ENCODE measurements around the gene RBBP4.
"Not testable (repeated sequence)": the region's sequence is repeated elsewhere in the genome, so short reads cannot be mapped to it uniquely, and the experiment has no call there.

Gene RBBP4

DNA sequence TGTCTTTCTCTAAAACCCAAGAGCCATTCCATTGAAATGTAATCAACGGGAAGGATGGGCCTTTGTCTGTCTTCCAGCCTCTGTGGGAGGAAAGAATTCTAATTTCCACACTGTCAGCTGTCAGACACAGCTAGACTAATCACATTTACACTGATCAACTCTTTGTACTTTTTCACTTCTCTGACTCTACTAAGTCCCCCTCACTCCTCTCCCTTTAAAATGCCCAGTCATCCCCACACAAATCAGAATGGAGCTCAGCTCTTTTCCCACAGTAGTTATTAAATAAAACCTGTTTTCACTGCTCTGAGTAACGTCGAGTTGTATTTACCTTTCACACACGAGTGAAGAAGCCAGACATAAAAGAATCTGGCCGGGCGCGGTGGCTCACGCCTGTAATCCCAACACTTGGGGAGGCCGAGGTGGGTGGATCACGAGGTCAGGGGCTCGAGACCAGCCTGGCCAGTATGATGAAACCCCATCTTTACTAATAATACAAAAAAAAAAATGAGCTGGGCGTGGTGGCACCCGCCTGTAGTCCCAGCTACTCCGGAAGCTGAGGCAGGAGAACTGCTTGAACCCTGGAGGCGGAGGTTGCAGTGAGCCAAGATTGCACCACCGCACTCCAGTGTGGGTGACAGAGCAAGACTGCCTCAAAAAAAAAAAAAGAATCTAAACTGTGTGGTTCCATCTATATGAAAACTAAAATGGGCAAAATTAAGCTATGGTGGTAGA lies 13.9 kb upstream of the RBBP4 start:
- in situ Hi-C loops (cut with HindIII; ENCODE audit: low sequenced_read_pairs), result no loop called here

- in situ Hi-C loops (cut with HindIII; ENCODE audit: low sequenced_read_pairs), result no loop called here
These were observed 11.4 kb upstream of the RBBP4 start for GRCh38 chr1:32639489-32640075.

- in situ Hi-C loops (cut with HindIII; ENCODE audit: low sequenced_read_pairs), result not testable (repeated sequence)
These were observed 8.6 kb upstream of the RBBP4 start for GRCh38 chr1:32642292-32642827.

GRCh38 chr1:32644426-32644825 lies 6.6 kb upstream of the RBBP4 start:
- in situ Hi-C loops (cut with HindIII; ENCODE audit: low sequenced_read_pairs), result no loop called here

DNA sequence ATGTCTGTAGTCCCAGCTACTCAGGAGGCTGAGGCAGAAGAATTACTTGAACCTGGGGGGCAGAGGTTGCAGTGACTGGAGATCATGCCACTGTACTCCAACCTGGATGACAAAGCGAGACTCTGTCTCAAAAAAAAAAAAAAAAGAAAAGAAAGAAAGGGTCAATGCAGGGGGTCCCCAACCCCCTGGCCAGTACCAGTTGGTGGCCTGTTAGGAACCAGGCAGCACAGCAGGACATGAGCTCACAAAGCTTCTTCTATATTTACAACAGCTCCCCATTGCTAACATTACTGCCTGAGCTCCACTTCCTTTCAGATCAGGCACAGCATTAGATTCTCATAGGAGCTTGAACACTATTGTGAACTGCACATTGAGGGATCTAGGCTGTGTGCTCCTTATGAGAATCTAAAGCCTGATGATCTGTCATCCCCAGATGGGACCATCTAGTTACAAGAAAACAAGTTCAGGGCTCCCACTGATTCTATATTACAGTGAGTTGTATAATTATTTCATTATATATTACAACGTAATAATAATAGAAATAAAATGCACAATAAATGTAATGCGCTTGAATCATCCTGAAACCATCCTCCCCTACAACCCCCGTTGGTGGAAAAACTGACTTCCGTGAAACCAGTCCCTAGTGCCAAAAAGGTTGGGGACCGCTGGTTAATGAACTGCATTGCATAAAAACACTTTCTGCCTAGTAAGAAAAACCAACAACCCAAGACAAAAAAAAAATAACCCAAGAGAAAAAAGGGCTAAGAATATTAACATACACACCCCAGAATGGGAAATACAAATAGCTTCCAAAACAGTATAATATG lies 3.5 kb upstream of the RBBP4 start:
- in situ Hi-C loops (cut with HindIII; ENCODE audit: low sequenced_read_pairs), result no loop called here

DNA sequence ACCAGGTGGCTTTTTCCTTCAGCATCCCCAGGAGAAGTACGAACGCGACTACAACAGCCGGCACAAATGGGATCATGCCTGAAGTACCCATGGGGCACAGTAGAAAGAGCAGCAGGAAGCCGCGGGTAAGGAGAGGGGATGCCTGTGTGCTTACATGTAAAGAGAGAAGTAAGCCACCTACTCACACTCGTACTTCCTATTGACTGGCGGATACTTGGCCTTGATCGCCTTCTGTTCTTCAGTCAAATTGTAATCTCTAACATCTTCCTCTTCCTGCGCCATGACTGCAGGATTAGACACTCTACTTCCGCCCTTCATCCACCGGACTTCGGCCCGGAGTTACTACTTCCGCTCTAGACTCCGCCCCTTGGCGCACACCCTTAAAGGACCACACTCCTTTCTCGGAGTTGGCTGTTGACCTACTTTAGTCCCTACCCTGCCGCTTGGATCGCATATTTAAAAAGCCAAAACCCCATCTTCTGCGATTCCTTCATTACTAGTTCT lies 708 bp upstream of the RBBP4 start, which contains the start of gene ZBTB8OS:
Gene ZBTB8OS, minus strand, starts transcription at position 303 of the 504 bp plus-strand sequence. Its CDS starts 21 bp downstream, at position 282.
- in situ Hi-C loops (cut with HindIII; ENCODE audit: low sequenced_read_pairs), result no loop called here

DNA sequence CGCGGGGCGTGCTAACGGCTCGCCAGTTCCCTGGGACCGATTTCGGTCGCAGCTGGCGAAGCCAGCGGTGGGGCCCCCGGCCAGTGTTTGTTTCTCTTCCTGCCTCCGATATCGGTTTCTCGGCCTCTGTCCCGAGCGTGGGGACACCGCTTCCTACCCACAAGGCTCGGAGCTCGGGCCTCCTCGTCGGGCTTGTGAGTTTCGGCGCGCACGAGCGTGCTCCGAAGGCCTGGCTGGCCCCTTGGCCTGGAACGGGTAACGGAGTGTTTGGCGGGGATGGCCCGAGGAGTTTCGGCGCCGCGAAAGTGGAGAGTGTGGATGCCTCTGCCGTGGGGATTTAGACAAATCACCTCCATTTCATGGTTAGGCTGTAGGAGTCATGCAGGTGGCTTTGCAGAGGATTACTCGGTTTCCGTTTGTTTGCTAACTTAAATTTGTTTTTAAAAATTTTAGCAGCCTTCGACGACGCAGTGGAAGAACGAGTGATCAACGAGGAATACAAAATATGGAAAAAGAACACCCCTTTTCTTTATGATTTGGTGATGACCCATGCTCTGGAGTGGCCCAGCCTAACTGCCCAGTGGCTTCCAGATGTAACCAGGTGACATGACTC lies 559 bp downstream of the RBBP4 start:
- in situ Hi-C loops (cut with HindIII; ENCODE audit: low sequenced_read_pairs), result no loop called here

DNA sequence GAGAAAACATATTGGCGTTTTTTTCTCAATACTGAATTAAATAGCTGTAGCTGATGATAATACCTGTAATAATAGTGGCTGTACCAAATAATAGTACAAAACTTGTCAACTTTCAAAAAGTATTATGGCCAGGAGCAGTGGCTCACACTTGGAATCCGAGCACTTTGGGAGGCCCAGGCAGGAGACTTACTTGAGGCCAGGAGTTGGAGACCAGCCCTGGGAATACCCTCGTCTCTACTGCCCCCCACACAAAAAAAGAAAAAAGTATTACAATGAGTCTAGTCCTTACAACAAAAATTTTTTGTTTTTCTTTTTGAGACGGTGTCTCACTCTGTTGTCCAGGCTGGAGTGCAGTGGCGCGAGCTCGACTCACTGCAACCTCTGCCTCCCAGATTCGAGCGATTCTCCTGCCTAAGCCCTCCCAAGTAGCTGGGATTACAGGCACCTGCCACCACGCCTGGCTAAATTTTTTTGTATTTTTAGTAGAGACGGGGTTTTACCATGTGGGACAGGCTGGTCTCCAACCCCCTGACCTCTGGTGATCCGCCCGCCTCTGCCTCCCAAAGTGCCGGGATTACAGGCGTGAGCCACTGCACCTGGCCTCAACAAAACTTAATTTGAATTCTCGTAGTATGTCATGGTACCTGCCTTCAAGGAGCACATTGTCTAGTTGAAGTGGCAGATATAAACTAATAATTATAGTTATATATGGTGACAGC lies 1.4 kb downstream of the RBBP4 start:
- in situ Hi-C loops (cut with HindIII; ENCODE audit: low sequenced_read_pairs), result no loop called here

GRCh38 chr1:32659581-32659980 lies 8.6 kb downstream of the RBBP4 start:
- in situ Hi-C loops (cut with HindIII; ENCODE audit: low sequenced_read_pairs), result no loop called here

DNA sequence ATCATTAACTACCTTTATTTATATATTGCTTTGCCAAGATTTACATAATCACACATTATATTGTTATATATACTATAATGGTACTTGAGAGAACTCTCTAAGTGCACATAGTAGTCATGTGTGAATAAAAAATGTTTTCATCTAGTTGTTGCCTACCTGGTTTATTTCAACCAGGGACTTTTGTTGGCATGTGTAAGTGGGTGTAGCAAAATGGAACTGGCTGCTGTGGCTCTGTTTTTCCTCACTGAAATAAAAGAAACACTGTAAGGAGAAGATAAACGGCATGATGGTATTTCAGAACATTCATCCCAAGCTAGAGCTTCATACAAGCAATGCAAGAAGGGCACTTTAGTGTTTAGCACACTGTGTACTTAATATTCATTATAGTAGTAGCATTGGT lies 14.9 kb downstream of the RBBP4 start:
- in situ Hi-C loops (cut with HindIII; ENCODE audit: low sequenced_read_pairs), result no loop called here

DNA sequence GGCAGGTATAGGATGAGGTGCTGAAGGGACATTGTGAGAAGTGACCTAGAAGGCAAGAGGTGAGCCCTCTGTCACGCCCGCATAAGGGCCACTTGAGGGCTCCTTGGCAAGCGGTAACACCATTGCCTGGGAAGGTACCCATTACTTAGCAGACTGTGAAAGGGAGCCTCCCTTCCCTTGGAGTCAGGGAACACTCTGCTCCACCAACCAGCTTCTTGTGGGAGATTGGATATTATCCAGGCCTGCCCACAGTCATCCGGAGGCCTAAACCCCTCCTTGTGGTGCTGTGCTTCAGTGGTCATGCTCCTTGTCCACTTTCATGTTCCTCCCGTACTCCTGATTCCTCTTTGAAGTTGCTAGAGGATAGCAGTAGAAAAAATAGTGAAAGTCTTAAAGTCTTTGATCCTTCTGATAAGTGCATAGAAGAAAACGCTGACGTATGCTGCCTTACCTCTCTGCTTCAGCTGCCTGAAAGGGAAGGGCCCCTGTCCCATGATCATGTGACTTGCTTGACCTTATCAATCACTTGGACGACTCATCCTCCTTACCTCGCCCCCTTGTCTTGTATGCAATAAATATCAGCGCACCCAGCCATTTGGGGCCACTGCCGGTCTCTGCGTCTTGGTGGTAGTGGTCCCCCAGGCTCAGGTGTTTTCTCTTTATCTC lies 16.0 kb downstream of the RBBP4 start:
- in situ Hi-C loops (cut with HindIII; ENCODE audit: low sequenced_read_pairs), result no loop called here

GRCh38 chr1:32668716-32669115 lies 17.7 kb downstream of the RBBP4 start:
- in situ Hi-C loops (cut with HindIII; ENCODE audit: low sequenced_read_pairs), result not testable (repeated sequence)

DNA sequence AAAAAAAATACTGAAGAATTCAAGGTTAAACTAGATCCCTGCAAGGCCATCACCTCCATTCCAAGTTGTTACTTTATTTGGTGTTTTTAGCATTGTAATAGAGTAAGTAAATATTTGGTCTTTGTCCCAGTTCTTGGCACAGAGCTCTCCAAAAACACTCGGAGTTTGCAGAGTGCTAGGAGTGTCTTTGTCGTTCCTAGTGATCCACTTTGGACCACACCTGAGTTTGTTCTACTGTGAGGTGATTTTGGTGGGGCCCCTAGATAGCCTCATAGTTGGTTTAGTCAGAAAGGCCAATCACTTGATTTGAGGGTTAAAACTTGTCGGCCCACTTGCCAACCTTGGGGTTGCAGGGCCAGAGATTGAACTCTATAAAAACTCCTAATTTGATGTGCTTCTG lies 25.9 kb downstream of the RBBP4 start:
- in situ Hi-C loops (cut with HindIII; ENCODE audit: low sequenced_read_pairs), result no loop called here

- in situ Hi-C loops (cut with HindIII; ENCODE audit: low sequenced_read_pairs), result not testable (repeated sequence)
These were observed 29.0 kb downstream of the RBBP4 start for GRCh38 chr1:32679993-32680392.

DNA sequence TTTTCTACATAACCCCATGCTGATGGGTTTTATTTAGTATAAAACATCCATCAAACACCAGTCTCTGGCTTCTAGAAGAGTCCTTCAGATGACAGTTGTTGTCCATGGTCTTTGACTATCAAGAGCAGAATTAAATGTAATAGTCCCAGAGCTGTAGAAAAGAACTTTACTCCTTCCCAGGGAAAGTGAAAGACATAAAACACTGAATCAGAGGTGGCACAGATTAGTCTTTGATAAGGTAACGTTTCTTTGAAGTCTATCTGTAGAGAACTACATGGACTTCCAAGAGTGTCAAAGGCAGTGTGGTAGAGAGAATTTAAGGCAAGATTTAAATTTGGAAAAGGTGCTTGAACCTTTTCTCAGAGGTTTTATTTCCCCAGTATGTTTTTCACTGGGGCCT lies 29.6 kb downstream of the RBBP4 start:
- in situ Hi-C loops (cut with HindIII; ENCODE audit: low sequenced_read_pairs), result no loop called here

DNA sequence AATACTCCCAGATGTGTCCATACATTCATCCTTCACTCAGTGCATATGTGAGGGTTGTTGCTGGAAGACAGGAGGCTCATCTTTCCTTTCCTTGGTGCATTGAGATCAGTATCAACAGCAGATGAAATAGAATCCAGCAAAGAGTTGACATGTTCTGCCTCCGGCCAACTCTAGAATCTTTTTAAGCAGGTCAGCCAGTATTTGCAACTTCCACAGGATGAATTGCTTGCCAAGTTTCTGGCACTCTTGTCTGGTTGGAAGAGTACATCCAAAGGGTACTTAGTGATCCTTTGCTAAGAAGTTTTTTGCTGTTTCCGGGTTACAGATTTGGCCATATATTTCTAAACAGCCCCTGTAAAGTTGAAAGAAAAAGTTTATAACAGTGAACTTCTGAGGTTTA lies 30.5 kb downstream of the RBBP4 start:
- in situ Hi-C loops (cut with HindIII; ENCODE audit: low sequenced_read_pairs), result no loop called here

GRCh38 chr1:32681999-32682398 lies 31.0 kb downstream of the RBBP4 start:
- in situ Hi-C loops (cut with HindIII; ENCODE audit: low sequenced_read_pairs), result no loop called here

DNA sequence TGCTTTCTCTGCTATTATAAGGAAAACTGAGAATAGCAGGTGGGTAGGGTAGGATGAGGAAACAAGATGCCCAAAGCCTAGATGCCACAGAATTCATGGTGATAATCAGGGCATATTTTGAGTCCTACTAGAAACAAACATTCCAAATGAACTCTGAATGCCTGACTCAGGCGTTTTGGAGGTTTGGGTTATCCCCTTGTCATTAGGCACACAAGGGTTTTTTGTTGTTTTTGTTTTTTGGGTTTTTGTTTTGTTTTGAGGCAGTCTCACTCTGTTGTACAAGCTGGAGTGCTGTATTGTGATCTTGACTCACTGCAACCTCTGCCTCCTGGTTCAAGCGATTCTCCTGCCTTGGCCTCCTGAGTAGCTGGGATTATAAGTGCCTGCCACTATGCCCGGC lies 32.4 kb downstream of the RBBP4 start:
- in situ Hi-C loops (cut with HindIII; ENCODE audit: low sequenced_read_pairs), result no loop called here

DNA sequence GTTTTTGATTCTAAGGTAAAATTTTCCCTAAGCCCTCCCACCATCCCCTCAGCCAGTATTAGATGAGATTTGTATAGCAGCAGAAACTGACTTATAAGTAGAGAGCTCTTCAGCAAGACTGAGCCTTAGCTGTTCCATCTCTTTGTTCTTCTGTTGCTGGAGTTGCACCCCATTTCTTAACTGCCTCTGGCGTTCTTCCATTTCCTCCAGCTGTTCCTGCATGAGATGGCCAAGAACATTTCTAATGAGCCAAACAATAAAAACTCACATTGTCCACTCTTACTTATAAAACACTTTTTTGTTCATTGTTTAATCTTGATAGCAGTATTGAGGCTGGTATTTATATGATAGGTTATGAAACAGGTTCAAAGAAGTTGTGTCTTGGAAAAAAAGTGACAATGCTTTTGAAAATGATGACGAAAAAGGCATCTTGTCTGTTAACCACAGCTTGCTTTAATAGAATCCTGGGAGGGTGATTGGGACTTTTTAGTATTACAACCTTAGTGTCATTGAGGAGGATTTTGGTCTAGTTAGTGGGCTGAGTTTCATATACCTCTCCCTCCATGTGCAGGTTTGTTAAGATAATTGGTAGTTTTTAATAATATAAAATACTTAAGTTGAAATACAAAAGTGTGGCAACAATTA lies 33.3 kb downstream of the RBBP4 start:
- in situ Hi-C loops (cut with HindIII; ENCODE audit: low sequenced_read_pairs), result no loop called here
